ENCODE results near the gene SPZ1.

DNA sequence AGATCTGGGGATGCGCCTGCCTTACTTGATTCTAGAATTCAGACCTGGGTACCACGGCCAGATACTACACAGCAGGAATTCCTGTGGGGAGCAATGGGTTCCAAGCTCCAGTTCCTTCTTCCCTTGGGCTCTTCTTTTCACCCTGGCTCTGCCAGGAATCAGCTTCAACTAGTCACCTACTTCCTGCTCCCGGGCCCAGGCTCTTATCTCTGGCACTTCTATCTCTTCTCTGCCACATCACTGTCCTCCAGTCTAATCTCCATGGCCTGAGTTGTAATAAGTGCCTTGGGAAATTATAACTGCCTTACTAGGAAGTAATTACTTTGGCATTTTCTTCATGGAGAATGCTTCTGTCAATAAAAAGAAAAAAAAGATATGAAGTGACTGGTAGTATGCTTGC, 37.7 kb upstream of the SPZ1 start:
- TF ChIP-seq, protein P1, sequence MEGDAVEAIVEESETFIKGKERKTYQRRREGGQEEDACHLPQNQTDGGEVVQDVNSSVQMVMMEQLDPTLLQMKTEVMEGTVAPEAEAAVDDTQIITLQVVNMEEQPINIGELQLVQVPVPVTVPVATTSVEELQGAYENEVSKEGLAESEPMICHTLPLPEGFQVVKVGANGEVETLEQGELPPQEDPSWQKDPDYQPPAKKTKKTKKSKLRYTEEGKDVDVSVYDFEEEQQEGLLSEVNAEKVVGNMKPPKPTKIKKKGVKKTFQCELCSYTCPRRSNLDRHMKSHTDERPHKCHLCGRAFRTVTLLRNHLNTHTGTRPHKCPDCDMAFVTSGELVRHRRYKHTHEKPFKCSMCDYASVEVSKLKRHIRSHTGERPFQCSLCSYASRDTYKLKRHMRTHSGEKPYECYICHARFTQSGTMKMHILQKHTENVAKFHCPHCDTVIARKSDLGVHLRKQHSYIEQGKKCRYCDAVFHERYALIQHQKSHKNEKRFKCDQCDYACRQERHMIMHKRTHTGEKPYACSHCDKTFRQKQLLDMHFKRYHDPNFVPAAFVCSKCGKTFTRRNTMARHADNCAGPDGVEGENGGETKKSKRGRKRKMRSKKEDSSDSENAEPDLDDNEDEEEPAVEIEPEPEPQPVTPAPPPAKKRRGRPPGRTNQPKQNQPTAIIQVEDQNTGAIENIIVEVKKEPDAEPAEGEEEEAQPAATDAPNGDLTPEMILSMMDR (IDR thresholded peaks at IDR 0.05; ENCODE audit: borderline replicate concordance, extremely low read depth, low read length, poor library complexity, severe bottlenecking): no peak
- no peak for TF ChIP-seq EZH2 (IDR thresholded peaks at IDR 0.05; ENCODE audit: borderline replicate concordance, low read depth, low read length, severe bottlenecking)
